Caco-2 (cell line): ENCODE data around the gene STK32C. TPM values are rescaled to one million over a fixed set of nuclear protein-coding genes. Genes with fewer than 3 reads are reported as not detected.

Source experiments
- BruUV-seq: library from RNA; stranded (reverse); fragments of 400-500 nt; replicated peaks from 2 replicates; lab custom pipeline; 2021; lab: Mats Ljungman, UMichigan
- CTCF ChIA-PET: fragments of 300-600 bp; sonication (Branson Sonifier 250); formaldehyde crosslinking; loops from one replicate; lab custom pipeline; 2022; ENCODE audit warnings: antibody characterized with exemption; lab: Charles Lee
- POLR2A ChIA-PET: fragments of 300-600 bp; sonication (Branson Sonifier 250); formaldehyde crosslinking; loops from one replicate; lab custom pipeline; 2022; ENCODE audit warnings: antibody characterized with exemption; lab: Charles Lee
- DNase-seq, 2 experiments: peaks; one replicate each; pipeline versions ENCODE4 v3.0.0 to v3.0.0-alpha.2; 2020 to 2022
- H3K27me3 ChIP-seq: replicated peaks from 2 replicates; pipeline ENCODE4 v1.6.0; 2011; ENCODE audit warnings: low read length; ENCODE audit not compliant: control insufficient read depth, insufficient read depth
- H3K36me3 ChIP-seq: 2 replicates; pipeline ENCODE4 v1.5.1; 2011; ENCODE audit warnings: low read length; ENCODE audit not compliant: control insufficient read depth, insufficient read depth
- H3K4me1 ChIP-seq: fragments of 250-450 bp; sonication (Bioruptor Pico); 2 replicates; pipeline ENCODE4 v1.5.1; 2020; ENCODE audit warnings: mild to moderate bottlenecking
- H3K4me3 ChIP-seq: 2 replicates; pipeline ENCODE4 v1.5.1; 2011; ENCODE audit warnings: low read depth, mild to moderate bottlenecking, control low read depth, low read length
- H3K9me3 ChIP-seq: fragments of 250-450 bp; sonication (Bioruptor Pico); 2 replicates; pipeline ENCODE4 v1.5.1; 2020; ENCODE audit warnings: mild to moderate bottlenecking, moderate library complexity
- H3K27ac Mint-ChIP-seq: one replicate; pipeline ENCODE4 v1.8.0; 2022; ENCODE audit warnings: mixed read lengths; ENCODE audit not compliant: unreplicated experiment
- H3K27me3 Mint-ChIP-seq: one replicate; pipeline ENCODE4 v1.8.0; 2022; ENCODE audit warnings: mixed read lengths; ENCODE audit not compliant: insufficient read depth, unreplicated experiment
- H3K36me3 Mint-ChIP-seq: one replicate; pipeline ENCODE4 v1.8.0; 2022; ENCODE audit warnings: mild to moderate bottlenecking, mixed read lengths; ENCODE audit not compliant: insufficient read depth, unreplicated experiment
- H3K4me1 Mint-ChIP-seq: one replicate; pipeline ENCODE4 v1.8.0; 2022; ENCODE audit warnings: low read depth, mixed read lengths; ENCODE audit not compliant: unreplicated experiment
- H3K4me3 Mint-ChIP-seq: one replicate; pipeline ENCODE4 v1.8.0; 2022; ENCODE audit warnings: mild to moderate bottlenecking, moderate library complexity, mixed read lengths; ENCODE audit not compliant: unreplicated experiment
- H3K9me3 Mint-ChIP-seq: one replicate; pipeline ENCODE4 v1.8.0; 2022; ENCODE audit warnings: mixed read lengths; ENCODE audit not compliant: unreplicated experiment
- intact Hi-C: fragments of 100-400 bp; cut with micrococcal nuclease; formaldehyde crosslinking; loops from one replicate; pipeline ENCODE4 v1.10.0; 2022; ENCODE audit not compliant: unreplicated experiment
- total RNA-seq: library from RNA; stranded (reverse); gene quantifications from 2 replicates; pipeline ENCODE4 v1.2.3, GENCODE V29; 2022
- TF ChIP-seq, protein P1 (sequence below), 2 experiments: fragments of 200-600 bp in 1 of 2; IDR thresholded peaks; 1 replicate in 1 of 2; 2 replicates in 1 of 2; pipeline versions ENCODE4 v1.5.1 to v1.8.0; 2011 to 2022; ENCODE audit warnings: antibody characterized with exemption in 1 of 2, control low read depth in 1 of 2, inconsistent platforms in 1 of 2, low read depth in 1 of 2, low read length in 1 of 2, mild to moderate bottlenecking in 1 of 2, moderate library complexity in 1 of 2; ENCODE audit not compliant: insufficient read depth in 1 of 2, severe bottlenecking in 1 of 2, unreplicated experiment in 1 of 2

The STK32C gene
- total RNA-seq, 1 experiment from 2014 or later = 13.3 TPM

DNA sequence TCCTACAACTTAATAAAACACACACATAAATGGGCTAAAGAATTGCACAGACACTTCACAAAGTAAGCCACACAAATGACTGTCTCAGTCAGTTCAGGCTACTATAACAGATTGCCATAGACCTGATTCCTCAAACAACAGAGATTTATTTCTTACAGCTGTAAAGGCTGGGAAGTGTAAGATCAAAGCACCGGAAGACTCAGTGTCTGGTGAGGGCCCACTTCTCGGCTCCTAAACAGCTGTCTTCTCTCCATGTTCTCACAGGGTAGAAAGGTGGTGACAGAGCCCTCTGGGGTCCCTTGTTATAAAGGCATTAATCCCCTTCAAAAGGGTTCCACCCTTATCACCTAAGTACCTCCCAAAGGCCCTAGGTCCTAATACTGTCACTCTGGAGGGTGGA is 18.3 kb downstream of the STK32C start:
- Histone ChIP-seq H3K36me3 (no peaks in the 10 kb centered on the region), H3K9me3 (peaks cover 15% of the 10 kb centered on the region), H3K4me1 (no peaks in the 10 kb centered on the region), H3K27me3 (no peaks in the 10 kb centered on the region), H3K4me3 (no peak overlapping the region)
- ChIA-PET CTCF (no interaction called here), POLR2A (no interaction called here)
- Mint-ChIP-seq H3K27ac (no peak overlapping the region), H3K9me3 (peaks cover 10% of the 10 kb centered on the region), H3K4me3 (no peak overlapping the region), H3K36me3 (no peaks in the 10 kb centered on the region), H3K27me3 (peaks cover 4% of the 10 kb centered on the region), H3K4me1 (no peaks in the 10 kb centered on the region)
- BruUV-seq = no TSS peak
- no peak for DNase-seq
- intact Hi-C loops = no loop called here
- TF ChIP-seq, protein P1, sequence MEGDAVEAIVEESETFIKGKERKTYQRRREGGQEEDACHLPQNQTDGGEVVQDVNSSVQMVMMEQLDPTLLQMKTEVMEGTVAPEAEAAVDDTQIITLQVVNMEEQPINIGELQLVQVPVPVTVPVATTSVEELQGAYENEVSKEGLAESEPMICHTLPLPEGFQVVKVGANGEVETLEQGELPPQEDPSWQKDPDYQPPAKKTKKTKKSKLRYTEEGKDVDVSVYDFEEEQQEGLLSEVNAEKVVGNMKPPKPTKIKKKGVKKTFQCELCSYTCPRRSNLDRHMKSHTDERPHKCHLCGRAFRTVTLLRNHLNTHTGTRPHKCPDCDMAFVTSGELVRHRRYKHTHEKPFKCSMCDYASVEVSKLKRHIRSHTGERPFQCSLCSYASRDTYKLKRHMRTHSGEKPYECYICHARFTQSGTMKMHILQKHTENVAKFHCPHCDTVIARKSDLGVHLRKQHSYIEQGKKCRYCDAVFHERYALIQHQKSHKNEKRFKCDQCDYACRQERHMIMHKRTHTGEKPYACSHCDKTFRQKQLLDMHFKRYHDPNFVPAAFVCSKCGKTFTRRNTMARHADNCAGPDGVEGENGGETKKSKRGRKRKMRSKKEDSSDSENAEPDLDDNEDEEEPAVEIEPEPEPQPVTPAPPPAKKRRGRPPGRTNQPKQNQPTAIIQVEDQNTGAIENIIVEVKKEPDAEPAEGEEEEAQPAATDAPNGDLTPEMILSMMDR (IDR thresholded peaks at IDR 0.05; ENCODE audit: insufficient read depth in 1 of 2, low read depth in 1 of 2, low read length in 1 of 2, severe bottlenecking in 1 of 2, unreplicated experiment in 1 of 2) = no peak

DNA sequence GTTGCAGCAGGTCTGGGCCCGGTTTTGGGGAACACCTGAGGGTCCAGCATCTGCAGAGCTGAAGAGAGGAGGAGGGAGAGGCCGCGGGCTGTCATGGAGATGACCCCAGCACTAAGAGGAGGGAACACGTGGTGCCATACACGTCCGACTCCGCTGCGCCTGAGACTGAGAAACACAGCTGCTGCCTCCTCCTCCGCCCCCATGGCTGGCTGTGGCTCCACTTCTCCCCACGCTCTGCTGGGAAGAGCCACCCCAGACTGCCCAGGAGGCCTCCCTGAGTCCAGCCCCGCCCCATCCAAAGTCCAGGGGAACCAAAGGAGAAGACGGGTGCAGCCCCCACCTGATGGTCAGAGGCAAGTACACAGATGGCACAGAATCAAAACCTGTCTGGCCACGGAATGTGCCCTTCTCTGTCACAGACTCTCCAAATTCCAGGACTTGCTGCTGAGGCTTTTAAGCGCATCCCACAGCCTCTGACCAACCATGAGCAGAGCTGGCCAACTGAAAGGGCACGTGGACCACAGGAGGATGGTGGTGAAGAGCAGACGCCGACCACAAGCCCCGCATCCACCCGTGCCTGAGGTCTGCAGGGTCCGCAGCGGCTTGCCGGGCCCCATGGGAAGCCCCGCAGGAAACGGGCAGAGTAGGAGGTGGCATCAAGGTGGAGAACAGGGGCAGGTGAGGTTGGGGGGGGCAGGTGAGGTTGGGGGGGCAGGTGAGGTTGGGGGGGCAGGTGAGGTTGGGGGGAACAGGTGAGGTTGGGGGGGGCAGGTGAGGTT is 24.0 kb downstream of the STK32C start:
- no peak for DNase-seq
- Histone ChIP-seq H3K4me1 (no peaks in the 10 kb centered on the region), H3K27me3 (no peaks in the 10 kb centered on the region), H3K9me3 (peaks cover 10% of the 10 kb centered on the region), H3K36me3 (no peaks in the 10 kb centered on the region), H3K4me3 (no peak overlapping the region)
- H3K4me1 Mint-ChIP-seq = no peaks in the 10 kb centered on the region
- CTCF ChIA-PET = no interaction called here
- POLR2A ChIA-PET = no interaction called here
- H3K27me3 Mint-ChIP-seq = peaks cover 4% of the 10 kb centered on the region
- H3K4me3 Mint-ChIP-seq = no peak overlapping the region
- no peak overlapping the region for H3K27ac Mint-ChIP-seq
- H3K36me3 Mint-ChIP-seq = no peaks in the 10 kb centered on the region
- TF ChIP-seq, protein P1 (IDR thresholded peaks at IDR 0.05; ENCODE audit: insufficient read depth in 1 of 2, low read depth in 1 of 2, low read length in 1 of 2, severe bottlenecking in 1 of 2, unreplicated experiment in 1 of 2) = no peak
- no TSS peak for BruUV-seq
- intact Hi-C loops = no loop called here
- H3K9me3 Mint-ChIP-seq = peaks cover 10% of the 10 kb centered on the region

DNA sequence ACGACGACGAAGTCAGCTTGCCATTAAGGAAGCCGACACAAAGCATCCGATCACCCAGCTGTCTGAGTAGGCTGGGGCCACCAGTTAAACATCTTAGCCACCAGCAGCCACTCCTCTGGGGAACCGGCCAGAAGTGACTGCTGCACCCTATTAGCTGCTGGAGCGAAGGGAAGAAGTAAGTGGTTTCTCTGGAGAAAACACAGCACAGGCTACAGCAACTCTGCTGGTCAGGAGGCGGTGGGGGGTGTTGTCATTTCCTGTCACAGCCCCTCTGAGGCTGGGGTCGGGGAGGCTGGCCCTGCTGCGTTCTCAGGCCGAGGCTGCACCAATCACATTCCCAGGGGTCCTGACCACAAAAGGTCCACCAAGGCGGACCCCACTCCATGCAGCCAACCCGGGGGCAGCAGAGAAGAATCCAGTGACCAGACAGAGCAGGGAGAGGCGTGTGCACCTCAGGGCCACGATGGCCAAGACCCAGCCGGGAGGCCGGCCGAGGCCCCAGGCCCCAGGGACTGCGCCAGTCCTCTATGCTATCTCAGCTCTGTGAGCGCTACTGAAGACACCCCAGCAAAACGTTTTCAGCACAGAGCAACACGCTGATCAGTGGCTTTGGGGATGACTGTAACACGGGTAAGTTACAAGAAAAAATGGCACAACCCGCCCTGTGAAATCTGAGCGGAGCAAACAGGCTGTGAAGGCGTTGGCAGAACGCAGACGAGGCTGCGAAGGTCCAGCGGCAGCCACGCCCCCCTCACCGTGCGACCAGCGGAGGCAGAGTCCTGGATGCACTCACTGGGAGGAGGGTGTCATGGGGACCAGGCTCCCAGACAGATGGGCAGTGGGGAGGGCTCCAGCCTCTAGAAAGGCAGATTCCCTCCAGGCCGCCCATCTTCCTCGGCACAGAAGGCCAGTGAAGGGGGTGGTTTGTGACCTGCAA is 24.8 kb downstream of the STK32C start:
- no peak for DNase-seq
- no peaks in the 10 kb centered on the region for H3K36me3 Mint-ChIP-seq
- Histone ChIP-seq H3K4me1 (no peaks in the 10 kb centered on the region), H3K27me3 (no peaks in the 10 kb centered on the region), H3K9me3 (peaks cover 2% of the 10 kb centered on the region; the same call in 1 of the 2 replicates), H3K4me3 (no peak overlapping the region), H3K36me3 (no peaks in the 10 kb centered on the region)
- ChIA-PET POLR2A (no interaction called here), CTCF (no interaction called here)
- no peak overlapping the region for H3K4me3 Mint-ChIP-seq
- no peaks in the 10 kb centered on the region for H3K4me1 Mint-ChIP-seq
- peaks cover 4% of the 10 kb centered on the region for H3K27me3 Mint-ChIP-seq
- H3K9me3 Mint-ChIP-seq = peaks cover 3% of the 10 kb centered on the region
- TF ChIP-seq, protein P1 (IDR thresholded peaks at IDR 0.05; ENCODE audit: insufficient read depth in 1 of 2, low read depth in 1 of 2, low read length in 1 of 2, severe bottlenecking in 1 of 2, unreplicated experiment in 1 of 2) = no peak
- BruUV-seq = no TSS peak
- H3K27ac Mint-ChIP-seq = no peak overlapping the region
- intact Hi-C loops = no loop called here
